Embryonic facial prominence (tissue), 1 donor: Measurements from ENCODE around the gene GRM3.

Experiments
- DNase-seq: peaks from one replicate; pipeline ENCODE4 v3.0.0-alpha.2; 2016; ENCODE audit errors: extremely low spot score

GRM3 gene

GRCh38 chr7:86904949-86905834 lies 261.5 kb downstream of the GRM3 start:
- no peak for DNase-seq

DNA sequence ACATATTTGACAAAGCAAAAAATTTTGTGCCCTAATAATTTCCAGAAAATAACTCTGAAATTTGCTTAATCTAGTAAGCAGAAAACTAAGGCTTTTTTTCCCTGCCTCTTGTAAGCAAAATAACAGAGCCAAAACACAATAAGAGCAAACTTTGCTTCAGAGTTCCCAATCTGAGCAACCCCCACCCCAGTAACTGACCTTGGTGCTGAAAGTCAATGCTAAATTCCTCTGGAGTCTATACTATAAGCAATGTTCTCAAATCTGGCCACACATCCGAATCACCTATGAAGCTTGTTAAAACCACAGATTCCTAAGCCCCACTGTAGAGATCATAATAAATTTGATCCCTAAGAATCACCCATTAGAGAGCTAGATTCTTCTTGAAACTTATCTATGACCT lies 265.2 kb downstream of the GRM3 start:
- DNase-seq, result no peak

GRCh38 chr7:86911659-86912058 lies 267.9 kb downstream of the GRM3 start:
- no peak for DNase-seq

DNA sequence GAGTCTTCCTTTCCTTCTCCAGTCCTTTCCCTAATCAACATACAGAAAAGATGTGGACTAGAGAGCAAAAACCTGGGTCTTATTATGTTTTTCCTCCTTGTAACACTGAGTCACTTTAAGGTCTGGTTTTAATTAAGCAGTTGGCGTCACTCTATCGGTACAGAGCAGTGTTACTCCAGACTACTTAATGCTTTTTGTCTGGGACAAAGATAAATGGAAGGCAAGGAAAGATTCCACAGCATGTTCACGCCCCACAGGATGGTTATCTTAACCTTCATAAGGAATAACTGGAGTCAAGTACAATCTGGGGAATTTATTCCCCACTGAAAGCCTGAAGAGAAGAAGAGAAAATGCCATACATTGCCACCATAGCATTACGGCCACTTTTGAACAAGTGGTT lies 270.0 kb downstream of the GRM3 start:
- no peak for DNase-seq
